A549 (cell line): ENCODE results near the gene ASTN1. TPM values are rescaled to one million over a fixed set of nuclear protein-coding genes. Genes with fewer than 3 reads are reported as not detected.

Source experiments
- ATAC-seq, 2 experiments: fragments of 200-7000 bp in 1 of 2; fragments of >200 bp in 1 of 2; cut with Nextera tagmentation in 1 of 2; cut with Tn5 transposase in 1 of 2; 3 replicates each; pipeline versions ENCODE4 v1.8.0 to v1.9.1; 2018 to 2020; ENCODE audit warnings: mild to moderate bottlenecking in 1 of 2, moderate library complexity in 1 of 2
- CTCF ChIA-PET: fragments of 300-600 bp; sonication (Branson Sonifier 250); formaldehyde crosslinking; extraction: SDS; loops from one replicate; lab custom pipeline; 2021; ENCODE audit warnings: antibody characterized with exemption, inconsistent platforms; lab: Yijun Ruan, JAX
- POLR2A ChIA-PET: fragments of 350-600 bp; formaldehyde crosslinking; extraction: SDS; loops from one replicate; lab custom pipeline; 2021; ENCODE audit warnings: antibody characterized with exemption, inconsistent platforms; lab: Yijun Ruan, JAX
- DNase-seq, 2 experiments: peaks; one replicate each; pipeline versions ENCODE4 v3.0.0 to v3.0.0-alpha.2; 2011 to 2016; ENCODE audit warnings: low read depth in 1 of 2, low spot score in 1 of 2
- FAIRE-seq: peaks from 2 replicates; lab custom pipeline; 2011; peaks lifted over from hg19 to GRCh38; lab: Jason Lieb, UNC
- H3K27ac ChIP-seq, 2 experiments: fragments of >200 bp; sonication (Bioruptor Twin); formaldehyde crosslinking; 3 replicates each; pipeline ENCODE4 v1.5.1; 2016 to 2017
- H3K4me1 ChIP-seq: fragments of >200 bp; sonication (Bioruptor Twin); formaldehyde crosslinking; 3 replicates; pipeline ENCODE4 v1.6.1; 2016
- H3K4me2 ChIP-seq: fragments of >200 bp; sonication (Bioruptor Twin); formaldehyde crosslinking; 3 replicates; pipeline ENCODE4 v1.6.1; 2016
- H3K4me3 ChIP-seq: fragments of >200 bp; sonication (Bioruptor Twin); formaldehyde crosslinking; 3 replicates; pipeline ENCODE4 v1.5.1; 2016
- H3K9me3 ChIP-seq: fragments of >200 bp; sonication (Bioruptor Twin); formaldehyde crosslinking; 3 replicates; pipeline ENCODE4 v1.6.1; 2016
- BHLHE40 ChIP-seq: IDR thresholded peaks from 2 replicates; pipeline ENCODE4 v1.6.1; 2012; ENCODE audit warnings: low read depth, low read length, inconsistent platforms
- CBX8 ChIP-seq: fragments of 200-600 bp; sonication (generic); IDR thresholded peaks from 2 replicates; pipeline ENCODE4 v1.6.1; 2016
- HOXA7 ChIP-seq: fragments of 250-450 bp; sonication (Bioruptor Pico); IDR thresholded peaks from 2 replicates; pipeline ENCODE4 v1.5.0; 2020; ENCODE audit warnings: mild to moderate bottlenecking, moderate library complexity
- HOXB5 ChIP-seq: fragments of 250-450 bp; sonication (Bioruptor Pico); IDR thresholded peaks from 2 replicates; pipeline ENCODE4 v1.5.0; 2020; ENCODE audit warnings: mild to moderate bottlenecking, moderate library complexity
- MAZ ChIP-seq: fragments of 150-350 bp; IDR thresholded peaks from 2 replicates; pipeline ENCODE4 v1.6.1; 2014; ENCODE audit warnings: antibody characterized with exemption, low read depth, low read length, borderline replicate concordance
- NFE2L2 ChIP-seq: fragments of 150-350 bp; conservative IDR thresholded peaks from 2 replicates; pipeline ENCODE4 v1.6.1; 2014; ENCODE audit warnings: low read length
- NR3C1 ChIP-seq: fragments of >200 bp; sonication (Bioruptor Twin); formaldehyde crosslinking; IDR thresholded peaks from 3 replicates; pipeline ENCODE4 v1.6.1; 2017
- RARB ChIP-seq: fragments of 250-450 bp; sonication (Bioruptor Pico); IDR thresholded peaks from 2 replicates; pipeline ENCODE4 v1.8.0; 2021; ENCODE audit warnings: mild to moderate bottlenecking, moderate library complexity
- RCOR1 ChIP-seq: fragments of 150-350 bp; IDR thresholded peaks from 2 replicates; pipeline ENCODE4 v1.6.1; 2014; ENCODE audit warnings: antibody characterized with exemption, low read length, low read depth
- SMC3 ChIP-seq: fragments of >200 bp; sonication (Bioruptor Twin); formaldehyde crosslinking; IDR thresholded peaks from 3 replicates; pipeline ENCODE4 v1.6.1; 2018; ENCODE audit warnings: inconsistent platforms
- SREBF2 ChIP-seq: fragments of 450-650 bp; IDR thresholded peaks from 2 replicates; pipeline ENCODE4 v1.6.1; 2014; ENCODE audit warnings: mild to moderate bottlenecking, moderate library complexity
- TFCP2L1 ChIP-seq: fragments of 250-450 bp; sonication (Bioruptor Pico); IDR thresholded peaks from 2 replicates; pipeline ENCODE4 v1.5.0; 2021; ENCODE audit warnings: mild to moderate bottlenecking
- TP53 ChIP-seq: fragments of 250-450 bp; sonication (Bioruptor Pico); IDR thresholded peaks from 2 replicates; pipeline ENCODE4 v1.5.0; 2021; ENCODE audit warnings: mild to moderate bottlenecking, moderate library complexity
- ZFP36 ChIP-seq: fragments of 450-650 bp; IDR thresholded peaks from 2 replicates; pipeline ENCODE4 v1.6.1; 2014; ENCODE audit warnings: borderline replicate concordance; ENCODE audit not compliant: partially characterized antibody
- ZNF302 ChIP-seq: fragments of 250-450 bp; sonication (Bioruptor Pico); IDR thresholded peaks from 2 replicates; pipeline ENCODE4 v1.9.0; 2021; ENCODE audit warnings: inconsistent platforms, mild to moderate bottlenecking, moderate library complexity
- ZSCAN20 ChIP-seq: fragments of 250-450 bp; sonication (Bioruptor Pico); IDR thresholded peaks from 2 replicates; pipeline ENCODE4 v1.8.0; 2022; ENCODE audit warnings: mild to moderate bottlenecking, moderate library complexity
- WGBS: methylation state at CpG from one replicate; pipeline ENCODE4 v1.1.6; 2017; ENCODE audit errors: missing lambda C conversion rate; 5-methylcytosine and 5-hydroxymethylcytosine counted together
- polyA plus RNA-seq, 4 experiments: library from polyadenylated mRNA; depleted of rRNA in 3 of 4; stranded (reverse); fragments of >200 nt; fragmentation: RNase III in 1 of 4; extraction: RNeasy Plus Mini Kit Qiagen cat#74134 plus additional on column Dnase treatment in 1 of 4; gene quantifications; 2 replicates in 3 of 4; 3 replicates in 1 of 4; pipeline ENCODE4 v1.2.3, GENCODE V29; 2011 to 2017
- TF ChIP-seq, protein P1 (sequence below): fragments of >200 bp; sonication (Bioruptor Twin); formaldehyde crosslinking; IDR thresholded peaks from 3 replicates; pipeline ENCODE4 v1.5.1; 2016
- TF ChIP-seq, protein P2 (sequence below): fragments of 250-450 bp; sonication (Bioruptor Pico); IDR thresholded peaks from 2 replicates; pipeline ENCODE4 v1.5.0; 2020; ENCODE audit warnings: low read depth, mild to moderate bottlenecking, moderate library complexity
- TF ChIP-seq, protein P3 (sequence below): fragments of >200 bp; sonication (Bioruptor Twin); formaldehyde crosslinking; IDR thresholded peaks from 2 replicates; pipeline ENCODE4 v1.6.1; 2016
- TF ChIP-seq, protein P4 (sequence below): IDR thresholded peaks from 2 replicates; pipeline ENCODE4 v1.6.1; 2012
- TF ChIP-seq, protein P5 (sequence below): fragments of 250-450 bp; sonication (Bioruptor Pico); IDR thresholded peaks from 2 replicates; pipeline ENCODE4 v1.5.0; 2021; ENCODE audit warnings: mild to moderate bottlenecking, moderate library complexity, borderline replicate concordance
- TF ChIP-seq, protein P6 (sequence below): IDR thresholded peaks from 2 replicates; pipeline ENCODE4 v1.6.1; 2012

ASTN1 gene
- polyA plus RNA-seq, 2 of the 4 experiments (the other 2 are of a cell fraction): not detected

DNA sequence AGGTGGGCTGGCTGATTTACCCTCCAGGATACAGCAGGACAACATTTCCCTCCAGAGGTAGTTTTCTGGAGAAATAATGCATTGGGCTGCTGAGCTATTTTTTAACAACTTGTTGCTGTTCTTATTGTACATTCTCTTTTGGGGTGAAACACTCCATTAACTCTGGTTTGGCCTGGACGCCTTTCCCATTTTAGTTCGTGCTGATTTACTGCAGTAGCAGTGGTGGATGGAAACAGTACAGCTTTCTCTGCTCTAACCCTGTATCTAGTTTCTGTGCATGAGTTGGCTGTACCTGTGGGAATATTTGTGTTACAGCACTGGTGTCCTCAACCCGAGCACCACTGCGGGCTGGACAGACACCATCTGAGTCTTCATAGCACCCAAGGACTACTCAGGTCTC lies 325.3 kb downstream of the ASTN1 start (continued):
- no peak for TF ChIP-seq NR3C1
- TF ChIP-seq SMC3: no peak
- TF ChIP-seq MAZ: no peak

DNA sequence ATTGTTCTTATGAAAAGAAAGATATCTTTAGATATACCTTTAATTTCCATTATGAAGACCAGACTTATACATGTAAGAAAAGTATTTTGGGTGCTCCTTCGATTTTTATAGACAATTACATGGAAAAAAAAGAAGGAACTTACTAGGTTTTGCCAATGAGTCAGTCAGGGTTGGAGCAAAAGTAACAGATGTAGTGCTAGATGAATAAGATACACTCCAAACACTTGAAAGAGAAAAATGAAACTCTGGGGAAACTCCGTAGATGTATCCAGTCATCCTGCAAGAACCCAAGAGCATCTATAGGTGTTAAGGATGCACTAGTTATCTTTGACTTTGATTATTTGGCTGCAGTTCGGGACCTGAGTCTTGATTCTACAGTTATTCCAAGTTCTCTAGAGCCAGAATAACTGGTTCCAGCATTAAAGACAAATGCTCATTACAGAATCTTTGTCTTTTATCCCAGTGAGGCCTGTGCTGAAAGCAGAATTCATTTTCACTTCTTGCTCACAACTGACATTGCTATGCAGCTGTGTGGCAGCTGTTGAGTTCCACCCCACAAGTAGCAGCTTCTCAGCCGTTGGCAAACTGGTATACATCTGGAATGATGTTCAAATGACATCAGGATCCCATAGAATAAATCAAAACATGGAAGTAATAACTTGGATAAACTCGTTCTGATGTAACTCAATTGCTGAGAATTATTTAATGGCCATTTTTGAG lies 326.1 kb downstream of the ASTN1 start:
- ChIA-PET POLR2A (no interaction called here), CTCF (no interaction called here)
- no peak for FAIRE-seq
- Histone ChIP-seq H3K4me3 (no peak overlapping the region), H3K4me1 (no peaks in the 10 kb centered on the region), H3K4me2 (no peak overlapping the region), H3K9me3 (no peaks in the 10 kb centered on the region), H3K27ac (no peak overlapping the region)
- WGBS: 2% methylated on average over 5 of the region's 5 CpGs
- no peak for DNase-seq
- TF ChIP-seq, protein P1, sequence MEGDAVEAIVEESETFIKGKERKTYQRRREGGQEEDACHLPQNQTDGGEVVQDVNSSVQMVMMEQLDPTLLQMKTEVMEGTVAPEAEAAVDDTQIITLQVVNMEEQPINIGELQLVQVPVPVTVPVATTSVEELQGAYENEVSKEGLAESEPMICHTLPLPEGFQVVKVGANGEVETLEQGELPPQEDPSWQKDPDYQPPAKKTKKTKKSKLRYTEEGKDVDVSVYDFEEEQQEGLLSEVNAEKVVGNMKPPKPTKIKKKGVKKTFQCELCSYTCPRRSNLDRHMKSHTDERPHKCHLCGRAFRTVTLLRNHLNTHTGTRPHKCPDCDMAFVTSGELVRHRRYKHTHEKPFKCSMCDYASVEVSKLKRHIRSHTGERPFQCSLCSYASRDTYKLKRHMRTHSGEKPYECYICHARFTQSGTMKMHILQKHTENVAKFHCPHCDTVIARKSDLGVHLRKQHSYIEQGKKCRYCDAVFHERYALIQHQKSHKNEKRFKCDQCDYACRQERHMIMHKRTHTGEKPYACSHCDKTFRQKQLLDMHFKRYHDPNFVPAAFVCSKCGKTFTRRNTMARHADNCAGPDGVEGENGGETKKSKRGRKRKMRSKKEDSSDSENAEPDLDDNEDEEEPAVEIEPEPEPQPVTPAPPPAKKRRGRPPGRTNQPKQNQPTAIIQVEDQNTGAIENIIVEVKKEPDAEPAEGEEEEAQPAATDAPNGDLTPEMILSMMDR: no peak
- no peak for TF ChIP-seq BHLHE40
- no peak for TF ChIP-seq NFE2L2
- no peak for TF ChIP-seq CBX8
- TF ChIP-seq ZNF302 (CRISPR knock-in tag): no peak
- no peak for TF ChIP-seq ZSCAN20 (CRISPR knock-in tag)
- no peak for TF ChIP-seq TP53
- no peak for TF ChIP-seq HOXA7 (CRISPR knock-in tag)
- TF ChIP-seq, protein P2, sequence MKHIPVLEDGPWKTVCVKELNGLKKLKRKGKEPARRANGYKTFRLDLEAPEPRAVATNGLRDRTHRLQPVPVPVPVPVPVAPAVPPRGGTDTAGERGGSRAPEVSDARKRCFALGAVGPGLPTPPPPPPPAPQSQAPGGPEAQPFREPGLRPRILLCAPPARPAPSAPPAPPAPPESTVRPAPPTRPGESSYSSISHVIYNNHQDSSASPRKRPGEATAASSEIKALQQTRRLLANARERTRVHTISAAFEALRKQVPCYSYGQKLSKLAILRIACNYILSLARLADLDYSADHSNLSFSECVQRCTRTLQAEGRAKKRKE (CRISPR knock-in tag): no peak
- TF ChIP-seq, protein P3, sequence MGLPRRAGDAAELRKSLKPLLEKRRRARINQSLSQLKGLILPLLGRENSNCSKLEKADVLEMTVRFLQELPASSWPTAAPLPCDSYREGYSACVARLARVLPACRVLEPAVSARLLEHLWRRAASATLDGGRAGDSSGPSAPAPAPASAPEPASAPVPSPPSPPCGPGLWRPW: no peak
- TF ChIP-seq, protein P4, sequence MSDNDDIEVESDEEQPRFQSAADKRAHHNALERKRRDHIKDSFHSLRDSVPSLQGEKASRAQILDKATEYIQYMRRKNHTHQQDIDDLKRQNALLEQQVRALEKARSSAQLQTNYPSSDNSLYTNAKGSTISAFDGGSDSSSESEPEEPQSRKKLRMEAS: no peak
- no peak for ATAC-seq

DNA sequence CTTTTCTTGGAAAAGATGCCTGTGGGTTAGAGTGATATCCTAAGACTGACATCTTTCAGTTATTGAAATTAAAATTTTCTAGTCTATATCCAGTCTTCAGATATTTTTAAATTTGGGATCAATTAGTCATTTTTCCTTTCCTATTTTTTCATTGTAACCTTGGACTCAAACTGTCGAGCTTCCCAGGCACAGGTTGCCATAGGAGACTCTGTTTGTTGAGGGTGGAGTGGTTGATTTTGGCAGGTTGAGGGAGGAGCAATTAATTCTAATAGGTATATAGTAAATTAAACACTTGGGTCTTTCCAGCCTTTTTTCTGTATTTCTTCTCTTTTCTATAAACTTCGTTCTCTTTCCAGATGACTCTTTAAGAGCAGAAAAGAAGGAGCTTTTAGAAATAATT lies 326.8 kb downstream of the ASTN1 start:
- Histone ChIP-seq H3K4me3 (no peak overlapping the region), H3K4me2 (no peak overlapping the region), H3K4me1 (no peaks in the 10 kb centered on the region), H3K27ac (no peak overlapping the region), H3K9me3 (no peaks in the 10 kb centered on the region)
- TF ChIP-seq HOXA7 (CRISPR knock-in tag) (no peak), RCOR1 (no peak), TFCP2L1 (CRISPR knock-in tag) (no peak), ZFP36 (no peak), SREBF2 (no peak), CBX8 (no peak), HOXB5 (CRISPR knock-in tag) (no peak), RARB (CRISPR knock-in tag) (no peak)
- TF ChIP-seq, protein P5, sequence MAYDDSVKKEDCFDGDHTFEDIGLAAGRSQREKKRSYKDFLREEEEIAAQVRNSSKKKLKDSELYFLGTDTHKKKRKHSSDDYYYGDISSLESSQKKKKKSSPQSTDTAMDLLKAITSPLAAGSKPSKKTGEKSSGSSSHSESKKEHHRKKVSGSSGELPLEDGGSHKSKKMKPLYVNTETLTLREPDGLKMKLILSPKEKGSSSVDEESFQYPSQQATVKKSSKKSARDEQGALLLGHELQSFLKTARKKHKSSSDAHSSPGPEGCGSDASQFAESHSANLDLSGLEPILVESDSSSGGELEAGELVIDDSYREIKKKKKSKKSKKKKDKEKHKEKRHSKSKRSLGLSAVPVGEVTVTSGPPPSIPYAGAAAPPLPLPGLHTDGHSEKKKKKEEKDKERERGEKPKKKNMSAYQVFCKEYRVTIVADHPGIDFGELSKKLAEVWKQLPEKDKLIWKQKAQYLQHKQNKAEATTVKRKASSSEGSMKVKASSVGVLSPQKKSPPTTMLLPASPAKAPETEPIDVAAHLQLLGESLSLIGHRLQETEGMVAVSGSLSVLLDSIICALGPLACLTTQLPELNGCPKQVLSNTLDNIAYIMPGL: no peak
- TF ChIP-seq, protein P2 (CRISPR knock-in tag): no peak
- TF ChIP-seq, protein P6, sequence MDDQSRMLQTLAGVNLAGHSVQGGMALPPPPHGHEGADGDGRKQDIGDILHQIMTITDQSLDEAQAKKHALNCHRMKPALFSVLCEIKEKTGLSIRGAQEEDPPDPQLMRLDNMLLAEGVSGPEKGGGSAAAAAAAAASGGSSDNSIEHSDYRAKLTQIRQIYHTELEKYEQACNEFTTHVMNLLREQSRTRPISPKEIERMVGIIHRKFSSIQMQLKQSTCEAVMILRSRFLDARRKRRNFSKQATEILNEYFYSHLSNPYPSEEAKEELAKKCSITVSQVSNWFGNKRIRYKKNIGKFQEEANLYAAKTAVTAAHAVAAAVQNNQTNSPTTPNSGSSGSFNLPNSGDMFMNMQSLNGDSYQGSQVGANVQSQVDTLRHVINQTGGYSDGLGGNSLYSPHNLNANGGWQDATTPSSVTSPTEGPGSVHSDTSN: no peak
- ChIA-PET POLR2A (no interaction called here), CTCF (no interaction called here)
- DNase-seq: no peak
- ATAC-seq: no peak
- WGBS: 0% methylated on average over 2 of the region's 2 CpGs
- no peak for FAIRE-seq
